BJ (cell line): Measurements from ENCODE around the gene NAALADL2. TPM values are rescaled to one million over a fixed set of nuclear protein-coding genes. Genes with fewer than 3 reads are reported as not detected.

Source experiments
- CTCF ChIA-PET: fragments of 350-600 bp; formaldehyde crosslinking; extraction: SDS; loops from one replicate; lab custom pipeline; 2021; ENCODE audit warnings: antibody characterized with exemption, inconsistent platforms; lab: Yijun Ruan, JAX
- POLR2A ChIA-PET: fragments of 300-600 bp; sonication (Branson Sonifier 250); formaldehyde crosslinking; extraction: SDS; loops from one replicate; lab custom pipeline; 2021; ENCODE audit warnings: antibody characterized with exemption; lab: Charles Lee
- DNase-seq: peaks from one replicate; pipeline ENCODE4 v3.0.0-alpha.2; 2011; ENCODE audit warnings: low read depth
- H3K27me3 ChIP-seq: 2 replicates; pipeline ENCODE4 v1.6.0; 2011; ENCODE audit warnings: low read length; ENCODE audit not compliant: control insufficient read depth, insufficient read depth
- H3K36me3 ChIP-seq: 2 replicates; pipeline ENCODE4 v1.5.1; 2011; ENCODE audit warnings: low read length; ENCODE audit not compliant: control insufficient read depth, insufficient read depth
- H3K4me3 ChIP-seq: 2 replicates; pipeline ENCODE4 v1.5.1; 2011; ENCODE audit warnings: low read depth, mild to moderate bottlenecking, control low read depth, low read length
- polyA plus RNA-seq: library from polyadenylated mRNA; depleted of rRNA; stranded (reverse); fragments of >200 nt; gene quantifications from 2 replicates; pipeline ENCODE4 v1.2.3, GENCODE V29; 2011
- TF ChIP-seq, protein P1 (sequence below): IDR thresholded peaks from 2 replicates; pipeline ENCODE4 v1.5.1; 2011; ENCODE audit warnings: low read depth, mild to moderate bottlenecking, control low read depth, inconsistent platforms, low read length, moderate library complexity; ENCODE audit not compliant: insufficient read depth

Gene NAALADL2
- polyA plus RNA-seq, 1 experiment, result 3.6 TPM

DNA sequence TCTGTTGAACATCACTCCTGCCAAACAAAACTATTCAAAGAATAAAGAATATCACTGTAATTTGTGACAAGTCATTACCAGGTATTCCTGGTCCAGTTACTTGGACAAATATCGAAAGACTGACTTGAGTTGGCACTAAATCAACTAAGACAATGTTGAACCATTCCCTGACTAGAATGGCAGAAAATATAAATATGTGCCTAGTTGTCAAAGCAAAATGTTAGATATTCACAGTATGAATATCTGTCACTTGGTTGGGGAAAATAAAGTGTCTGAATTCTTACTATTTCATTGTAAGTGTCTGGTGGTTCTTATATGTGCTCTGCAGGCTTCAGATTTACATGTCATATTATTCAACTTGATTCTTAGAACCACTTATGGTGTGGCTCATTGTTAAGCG is 470.2 kb downstream of the NAALADL2 start:
- H3K4me3 ChIP-seq, result no peak overlapping the region
- ChIA-PET CTCF (no interaction called here), POLR2A (no interaction called here)
- no peaks in the 10 kb centered on the region for H3K36me3 ChIP-seq
- no peak for DNase-seq
- TF ChIP-seq, protein P1, sequence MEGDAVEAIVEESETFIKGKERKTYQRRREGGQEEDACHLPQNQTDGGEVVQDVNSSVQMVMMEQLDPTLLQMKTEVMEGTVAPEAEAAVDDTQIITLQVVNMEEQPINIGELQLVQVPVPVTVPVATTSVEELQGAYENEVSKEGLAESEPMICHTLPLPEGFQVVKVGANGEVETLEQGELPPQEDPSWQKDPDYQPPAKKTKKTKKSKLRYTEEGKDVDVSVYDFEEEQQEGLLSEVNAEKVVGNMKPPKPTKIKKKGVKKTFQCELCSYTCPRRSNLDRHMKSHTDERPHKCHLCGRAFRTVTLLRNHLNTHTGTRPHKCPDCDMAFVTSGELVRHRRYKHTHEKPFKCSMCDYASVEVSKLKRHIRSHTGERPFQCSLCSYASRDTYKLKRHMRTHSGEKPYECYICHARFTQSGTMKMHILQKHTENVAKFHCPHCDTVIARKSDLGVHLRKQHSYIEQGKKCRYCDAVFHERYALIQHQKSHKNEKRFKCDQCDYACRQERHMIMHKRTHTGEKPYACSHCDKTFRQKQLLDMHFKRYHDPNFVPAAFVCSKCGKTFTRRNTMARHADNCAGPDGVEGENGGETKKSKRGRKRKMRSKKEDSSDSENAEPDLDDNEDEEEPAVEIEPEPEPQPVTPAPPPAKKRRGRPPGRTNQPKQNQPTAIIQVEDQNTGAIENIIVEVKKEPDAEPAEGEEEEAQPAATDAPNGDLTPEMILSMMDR, result no peak
- no peaks in the 10 kb centered on the region for H3K27me3 ChIP-seq

- POLR2A ChIA-PET, result no interaction called here
- Histone ChIP-seq H3K27me3 (no peaks in the 10 kb centered on the region), H3K36me3 (no peaks in the 10 kb centered on the region), H3K4me3 (no peak overlapping the region)
- peak; percentile 49 for DNase-seq
- TF ChIP-seq, protein P1, result no peak
- CTCF ChIA-PET, result no interaction called here
These were observed 476.1 kb downstream of the NAALADL2 start for GRCh38 chr3:175335229-175335628.

GRCh38 chr3:175336406-175337133 is 477.4 kb downstream of the NAALADL2 start:
- ChIA-PET POLR2A (no interaction called here), CTCF (no interaction called here)
- H3K36me3 ChIP-seq, result no peaks in the 10 kb centered on the region
- no peaks in the 10 kb centered on the region for H3K27me3 ChIP-seq
- DNase-seq, result no peak
- no peak overlapping the region for H3K4me3 ChIP-seq
- TF ChIP-seq, protein P1, result no peak

GRCh38 chr3:175337631-175338030 is 478.5 kb downstream of the NAALADL2 start:
- ChIA-PET POLR2A (no interaction called here), CTCF (interaction anchor here (0.8 kb wide), 1 partner anchor 8 kb away, joined by 4 read pairs; no protein-coding TSS in a partner anchor)
- Histone ChIP-seq H3K27me3 (no peaks in the 10 kb centered on the region), H3K36me3 (no peaks in the 10 kb centered on the region), H3K4me3 (no peak overlapping the region)
- TF ChIP-seq, protein P1, result no peak
- no peak for DNase-seq

GRCh38 chr3:175338775-175339535 is 479.8 kb downstream of the NAALADL2 start:
- TF ChIP-seq, protein P1, result no peak
- CTCF ChIA-PET, result no interaction called here
- Histone ChIP-seq H3K27me3 (no peaks in the 10 kb centered on the region), H3K4me3 (no peak overlapping the region), H3K36me3 (no peaks in the 10 kb centered on the region)
- DNase-seq, result no peak
- POLR2A ChIA-PET, result no interaction called here
